A549 (cell line): ENCODE data around the gene FIZ1. TPM values are rescaled to one million over a fixed set of nuclear protein-coding genes. Genes with fewer than 3 reads are reported as not detected.
A peak's percentile ranks its signal among the peaks of the same experiment; 100 is the strongest.

Experiments used
- ATOH8 ChIP-seq: fragments of 250-450 bp; sonication (Bioruptor Pico); IDR thresholded peaks from 2 replicates; pipeline ENCODE4 v1.5.0; 2020; ENCODE audit warnings: low read depth, mild to moderate bottlenecking, moderate library complexity
- BCL3 ChIP-seq: fragments of >200 bp; sonication (Bioruptor Twin); formaldehyde crosslinking; IDR thresholded peaks from 3 replicates; pipeline ENCODE4 v1.6.1; 2016
- BHLHE40 ChIP-seq: IDR thresholded peaks from 2 replicates; pipeline ENCODE4 v1.6.1; 2012; ENCODE audit warnings: low read depth, low read length, inconsistent platforms
- CBX2 ChIP-seq: fragments of 200-600 bp; sonication (generic); IDR thresholded peaks from 2 replicates; pipeline ENCODE4 v1.6.1; 2016; ENCODE audit warnings: low read depth, mild to moderate bottlenecking, borderline replicate concordance
- CBX8 ChIP-seq: fragments of 200-600 bp; sonication (generic); IDR thresholded peaks from 2 replicates; pipeline ENCODE4 v1.6.1; 2016
- CHD2 ChIP-seq: fragments of 150-350 bp; IDR thresholded peaks from 2 replicates; pipeline ENCODE4 v1.6.1; 2014; ENCODE audit warnings: low read length; ENCODE audit not compliant: partially characterized antibody
- CHD4 ChIP-seq: fragments of 200-600 bp; sonication (generic); IDR thresholded peaks from 2 replicates; pipeline ENCODE4 v1.6.1; 2016; ENCODE audit warnings: antibody characterized with exemption, mild to moderate bottlenecking, borderline replicate concordance
- CTCF ChIP-seq: fragments of >200 bp; sonication (Bioruptor Twin); formaldehyde crosslinking; IDR thresholded peaks from 3 replicates; pipeline ENCODE4 v1.5.1; 2016
- EHF ChIP-seq: fragments of 250-450 bp; sonication (Bioruptor Pico); IDR thresholded peaks from 2 replicates; pipeline ENCODE4 v1.5.0; 2020; ENCODE audit warnings: mild to moderate bottlenecking
- EHMT2 ChIP-seq: fragments of 200-600 bp; sonication (generic); IDR thresholded peaks from 2 replicates; pipeline ENCODE4 v1.6.1; 2016; ENCODE audit warnings: antibody characterized with exemption, low read depth, mild to moderate bottlenecking, moderate library complexity
- ELK1 ChIP-seq: fragments of 150-350 bp; IDR thresholded peaks from 2 replicates; pipeline ENCODE4 v1.6.1; 2014; ENCODE audit warnings: low read depth, mild to moderate bottlenecking, low read length
- ESRRA ChIP-seq: fragments of 150-350 bp; IDR thresholded peaks from 2 replicates; pipeline ENCODE4 v1.6.1; 2014; ENCODE audit warnings: mild to moderate bottlenecking, low read length, borderline replicate concordance
- GATA3 ChIP-seq: IDR thresholded peaks from 2 replicates; pipeline ENCODE4 v1.6.1; 2012; ENCODE audit warnings: borderline replicate concordance
- HDAC2 ChIP-seq: fragments of 200-600 bp; sonication (generic); IDR thresholded peaks from 2 replicates; pipeline ENCODE4 v1.6.1; 2016
- HES2 ChIP-seq: fragments of >200 bp; sonication (Bioruptor Twin); formaldehyde crosslinking; IDR thresholded peaks from 2 replicates; pipeline ENCODE4 v1.6.1; 2016
- HEYL ChIP-seq: fragments of 250-450 bp; sonication (Bioruptor Pico); IDR thresholded peaks from 2 replicates; pipeline ENCODE4 v1.8.0; 2021; ENCODE audit warnings: mild to moderate bottlenecking, moderate library complexity
- HOXA7 ChIP-seq: fragments of 250-450 bp; sonication (Bioruptor Pico); IDR thresholded peaks from 2 replicates; pipeline ENCODE4 v1.5.0; 2020; ENCODE audit warnings: mild to moderate bottlenecking, moderate library complexity
- HOXB5 ChIP-seq: fragments of 250-450 bp; sonication (Bioruptor Pico); IDR thresholded peaks from 2 replicates; pipeline ENCODE4 v1.5.0; 2020; ENCODE audit warnings: mild to moderate bottlenecking, moderate library complexity
- JUN ChIP-seq, 2 experiments: fragments of >200 bp; sonication (Bioruptor Twin); formaldehyde crosslinking; IDR thresholded peaks; 2 replicates in 1 of 2; 3 replicates in 1 of 2; pipeline ENCODE4 v1.6.1; 2016 to 2017
- JUNB ChIP-seq: fragments of >200 bp; sonication (Bioruptor Twin); formaldehyde crosslinking; IDR thresholded peaks from 2 replicates; pipeline ENCODE4 v1.6.1; 2016
- KDM5A ChIP-seq: fragments of 200-600 bp; sonication (generic); IDR thresholded peaks from 2 replicates; pipeline ENCODE4 v1.6.1; 2016; ENCODE audit warnings: antibody characterized with exemption, mild to moderate bottlenecking
- MAFK ChIP-seq: fragments of 450-650 bp; IDR thresholded peaks from 2 replicates; pipeline ENCODE4 v1.6.1; 2014; ENCODE audit not compliant: partially characterized antibody
- MAX ChIP-seq: IDR thresholded peaks from 2 replicates; pipeline ENCODE4 v1.6.1; 2012
- MAZ ChIP-seq: fragments of 150-350 bp; IDR thresholded peaks from 2 replicates; pipeline ENCODE4 v1.6.1; 2014; ENCODE audit warnings: antibody characterized with exemption, low read depth, low read length, borderline replicate concordance
- MYC ChIP-seq: IDR thresholded peaks from 2 replicates; pipeline ENCODE4 v1.6.1; 2012; ENCODE audit warnings: mild to moderate bottlenecking, inconsistent platforms, low read length, improper control_type of control experiment, borderline replicate concordance
- NFE2L2 ChIP-seq: fragments of 150-350 bp; conservative IDR thresholded peaks from 2 replicates; pipeline ENCODE4 v1.6.1; 2014; ENCODE audit warnings: low read length
- NPAS2 ChIP-seq: fragments of 250-450 bp; sonication (Bioruptor Pico); IDR thresholded peaks from 2 replicates; pipeline ENCODE4 v1.8.0; 2022; ENCODE audit warnings: mild to moderate bottlenecking, moderate library complexity, borderline replicate concordance
- NR3C1 ChIP-seq: fragments of >200 bp; sonication (Bioruptor Twin); formaldehyde crosslinking; IDR thresholded peaks from 3 replicates; pipeline ENCODE4 v1.6.1; 2017
- PBX3 ChIP-seq: IDR thresholded peaks from 2 replicates; pipeline ENCODE4 v1.6.1; 2012
- POLR2A ChIP-seq: IDR thresholded peaks from 2 replicates; pipeline ENCODE4 v1.6.1; 2012; ENCODE audit warnings: mild to moderate bottlenecking, low read length
- RAD21 ChIP-seq, 2 experiments: fragments of >200 bp in 1 of 2; sonication (Bioruptor Twin) in 1 of 2; formaldehyde crosslinking in 1 of 2; IDR thresholded peaks in 1 of 2; conservative IDR thresholded peaks in 1 of 2; 2 replicates in 1 of 2; 3 replicates in 1 of 2; pipeline ENCODE4 v1.6.1; 2012 to 2018; ENCODE audit warnings: inconsistent platforms in 1 of 2
- REST ChIP-seq: fragments of 200-600 bp; sonication (generic); IDR thresholded peaks from 2 replicates; pipeline ENCODE4 v1.6.1; 2016; ENCODE audit warnings: antibody characterized with exemption, mild to moderate bottlenecking, moderate library complexity
- RFX5 ChIP-seq: fragments of 450-650 bp; IDR thresholded peaks from 2 replicates; pipeline ENCODE4 v1.7.1; 2014; ENCODE audit warnings: antibody characterized with exemption, mild to moderate bottlenecking, moderate library complexity
- ZSCAN20 ChIP-seq: fragments of 250-450 bp; sonication (Bioruptor Pico); IDR thresholded peaks from 2 replicates; pipeline ENCODE4 v1.8.0; 2022; ENCODE audit warnings: mild to moderate bottlenecking, moderate library complexity
- polyA plus RNA-seq, 4 experiments: library from polyadenylated mRNA; depleted of rRNA in 3 of 4; stranded (reverse); fragments of >200 nt; fragmentation: RNase III in 1 of 4; extraction: RNeasy Plus Mini Kit Qiagen cat#74134 plus additional on column Dnase treatment in 1 of 4; gene quantifications; 2 replicates in 3 of 4; 3 replicates in 1 of 4; pipeline ENCODE4 v1.2.3, GENCODE V29; 2011 to 2017

The FIZ1 gene
- polyA plus RNA-seq, 2 of the 4 experiments (the other 2 are of a cell fraction) = 10.3 to 16.9 TPM

- TF ChIP-seq REST (peak; percentile 98), CHD2 (no peak), GATA3 (no peak), NFE2L2 (no peak), CBX8 (no peak), ELK1 (no peak), EHF (CRISPR knock-in tag) (no peak), MAFK (no peak), ESRRA (no peak), CTCF (no peak), RFX5 (no peak), BCL3 (no peak), MAX (no peak), PBX3 (no peak; the same call in 1 of the 2 replicates), HDAC2 (peak; percentile 81; the same call in 1 of the 2 replicates), NR3C1 (no peak), ZSCAN20 (CRISPR knock-in tag) (no peak), MAZ (no peak), HOXB5 (CRISPR knock-in tag) (no peak), HOXA7 (CRISPR knock-in tag) (no peak), KDM5A (no peak), BHLHE40 (no peak), ATOH8 (CRISPR knock-in tag) (no peak), POLR2A (no peak; the same call in 1 of the 2 replicates), NPAS2 (no peak), JUN (IDR thresholded peaks at IDR 0.05) (0 out of 5 replicates have a peak, but pooled peaks of 1 of the 2 experiments have one; percentile 3), MYC (no peak), CBX2 (no peak), JUNB (no peak), RAD21 (conservative IDR thresholded peaks at IDR 0.05 in 1 of 2, IDR thresholded peaks at IDR 0.05 in 1 of 2) (no peak), CHD4 (0 out of 2 replicates have a peak, but pooled peaks have one; percentile 93), HES2 (no peak), HEYL (CRISPR knock-in tag) (no peak), EHMT2 (0 out of 2 replicates have a peak, but pooled peaks have one; percentile 31)
These were observed 18.0 kb downstream of the FIZ1 start (continued) for GRCh38 chr19:55581145-55581822.
